ENCODE results near the gene CPO. TPM values are rescaled to one million over a fixed set of nuclear protein-coding genes. Genes with fewer than 3 reads are reported as not detected.
A peak's percentile ranks its signal among the peaks of the same experiment; 100 is the strongest.

The CPO gene
- total RNA-seq, 1 donor, result not detected

DNA sequence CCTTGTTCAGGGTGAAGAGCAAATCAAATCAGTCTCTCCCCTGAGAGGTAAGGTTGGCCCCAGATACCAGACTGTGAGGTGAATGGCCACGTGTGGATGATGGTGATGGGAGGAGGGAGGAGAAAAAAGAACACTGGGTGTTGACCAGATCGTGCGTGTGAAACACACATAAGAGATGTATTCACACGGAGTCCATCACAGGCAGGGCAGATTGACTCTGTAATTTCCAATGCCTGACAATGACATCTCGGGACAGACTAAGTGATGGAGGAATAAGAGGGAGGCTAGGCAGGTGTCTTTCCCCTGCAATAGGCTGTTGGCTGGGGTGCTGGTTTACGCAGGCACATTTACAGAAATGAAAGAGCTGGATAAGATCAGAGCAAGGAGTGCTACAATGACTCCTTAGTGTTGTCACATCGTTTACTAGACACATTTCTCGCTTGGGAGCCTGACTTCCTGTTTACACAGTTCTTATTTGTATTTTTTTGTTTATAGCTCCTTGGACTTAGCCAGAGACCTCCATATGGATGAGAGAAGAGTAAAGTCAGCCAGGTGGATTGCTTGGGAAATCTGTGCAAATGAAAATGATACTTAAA lies 43.1 kb downstream of the CPO start:
- H3K4me1 ChIP-seq (ENCODE audit: insufficient read depth, low read length), result peaks cover 7% of the 10 kb centered on the region
- H3K27ac ChIP-seq (ENCODE audit: low read depth, low read length), result no peak overlapping the region
- DNase-seq (ENCODE audit: insufficient read length, low spot score, missing footprints), result no peak
- H3K36me3 ChIP-seq (ENCODE audit: insufficient read depth, low read length), result no peaks in the 10 kb centered on the region
- no peaks in the 10 kb centered on the region for H4K20me1 ChIP-seq (ENCODE audit: insufficient read depth, low read length)
- no peak overlapping the region for H3K4me3 ChIP-seq (ENCODE audit: insufficient read depth, low read length)
- peak overlapping the region; percentile 66 for H3K4me2 ChIP-seq (ENCODE audit: insufficient read depth, low read length)
- TF ChIP-seq, protein P1, sequence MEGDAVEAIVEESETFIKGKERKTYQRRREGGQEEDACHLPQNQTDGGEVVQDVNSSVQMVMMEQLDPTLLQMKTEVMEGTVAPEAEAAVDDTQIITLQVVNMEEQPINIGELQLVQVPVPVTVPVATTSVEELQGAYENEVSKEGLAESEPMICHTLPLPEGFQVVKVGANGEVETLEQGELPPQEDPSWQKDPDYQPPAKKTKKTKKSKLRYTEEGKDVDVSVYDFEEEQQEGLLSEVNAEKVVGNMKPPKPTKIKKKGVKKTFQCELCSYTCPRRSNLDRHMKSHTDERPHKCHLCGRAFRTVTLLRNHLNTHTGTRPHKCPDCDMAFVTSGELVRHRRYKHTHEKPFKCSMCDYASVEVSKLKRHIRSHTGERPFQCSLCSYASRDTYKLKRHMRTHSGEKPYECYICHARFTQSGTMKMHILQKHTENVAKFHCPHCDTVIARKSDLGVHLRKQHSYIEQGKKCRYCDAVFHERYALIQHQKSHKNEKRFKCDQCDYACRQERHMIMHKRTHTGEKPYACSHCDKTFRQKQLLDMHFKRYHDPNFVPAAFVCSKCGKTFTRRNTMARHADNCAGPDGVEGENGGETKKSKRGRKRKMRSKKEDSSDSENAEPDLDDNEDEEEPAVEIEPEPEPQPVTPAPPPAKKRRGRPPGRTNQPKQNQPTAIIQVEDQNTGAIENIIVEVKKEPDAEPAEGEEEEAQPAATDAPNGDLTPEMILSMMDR (IDR thresholded peaks at IDR 0.05; ENCODE audit: extremely low read depth, low read depth, low read length), result no peak
- H2AFZ ChIP-seq (ENCODE audit: low read length), result peak overlapping the region; percentile 39
- H3K9me3 ChIP-seq (ENCODE audit: low read depth, low read length), result no peaks in the 10 kb centered on the region
- H3K79me2 ChIP-seq (ENCODE audit: insufficient read depth, low read length), result no peaks in the 10 kb centered on the region
- no peaks in the 10 kb centered on the region for H3K27me3 ChIP-seq (ENCODE audit: insufficient read depth, low read length)

DNA sequence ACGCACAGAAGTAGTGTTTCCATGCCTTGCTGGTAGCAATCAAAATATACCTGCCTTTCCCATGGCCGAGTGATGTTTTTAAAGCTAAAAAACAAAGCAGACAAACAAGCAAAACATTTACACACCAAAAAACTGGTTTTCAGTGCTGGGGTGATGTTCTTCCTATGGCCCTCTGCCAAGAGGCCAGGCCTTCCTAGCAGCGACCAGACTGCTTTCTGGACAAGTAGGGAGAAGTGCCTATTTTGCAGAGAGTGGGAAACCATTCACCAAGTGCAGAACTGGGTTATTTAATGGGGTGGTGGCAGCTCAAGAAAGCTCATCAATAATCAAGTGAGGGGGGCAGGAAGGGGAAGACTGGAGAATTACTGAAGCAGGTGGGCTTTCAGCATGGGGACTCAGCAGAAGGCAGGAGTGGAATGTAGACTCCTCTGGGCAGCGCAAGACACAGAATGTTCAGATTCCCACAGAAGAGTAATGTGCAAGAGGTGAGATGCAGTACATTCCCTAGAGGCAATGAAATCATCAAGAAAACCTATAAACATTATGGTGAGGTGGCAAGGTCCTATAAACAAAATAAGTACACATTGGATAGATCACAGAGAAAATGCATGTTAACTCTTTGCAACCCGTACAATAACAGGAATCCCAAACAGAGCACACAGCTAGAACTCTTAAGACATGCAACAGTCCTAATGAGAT lies 44.0 kb downstream of the CPO start:
- Histone ChIP-seq H3K36me3 (ENCODE audit: insufficient read depth, low read length) (no peaks in the 10 kb centered on the region), H4K20me1 (ENCODE audit: insufficient read depth, low read length) (no peaks in the 10 kb centered on the region), H3K27ac (ENCODE audit: low read depth, low read length) (no peak overlapping the region), H3K9me3 (ENCODE audit: low read depth, low read length) (no peaks in the 10 kb centered on the region), H2AFZ (ENCODE audit: low read length) (no peak overlapping the region), H3K4me1 (ENCODE audit: insufficient read depth, low read length) (peaks cover 7% of the 10 kb centered on the region), H3K4me3 (ENCODE audit: insufficient read depth, low read length) (no peak overlapping the region), H3K79me2 (ENCODE audit: insufficient read depth, low read length) (no peaks in the 10 kb centered on the region), H3K4me2 (ENCODE audit: insufficient read depth, low read length) (no peak overlapping the region), H3K27me3 (ENCODE audit: insufficient read depth, low read length) (no peaks in the 10 kb centered on the region)
- TF ChIP-seq, protein P1 (IDR thresholded peaks at IDR 0.05; ENCODE audit: extremely low read depth, low read depth, low read length), result no peak
- no peak for DNase-seq (ENCODE audit: insufficient read length, low spot score, missing footprints)

DNA sequence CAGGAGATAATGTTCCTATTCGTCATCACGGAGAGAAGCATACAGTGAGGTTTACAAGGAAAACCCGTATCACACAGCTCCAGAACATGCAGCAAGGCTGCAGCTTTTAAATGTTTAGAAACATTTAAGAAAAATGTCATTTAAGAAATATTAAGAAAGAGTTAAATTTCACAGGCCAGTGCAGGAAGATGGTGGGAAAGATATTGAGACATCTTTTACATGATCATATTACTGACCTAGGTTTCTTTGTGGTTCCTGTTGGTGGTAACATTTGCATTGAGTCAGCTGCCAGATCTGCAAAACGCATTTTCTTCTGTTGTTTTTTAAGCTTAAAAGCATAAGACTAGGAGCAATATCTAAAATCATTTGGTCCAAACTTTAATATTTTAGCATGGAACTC lies 44.9 kb downstream of the CPO start:
- no peaks in the 10 kb centered on the region for H3K36me3 ChIP-seq (ENCODE audit: insufficient read depth, low read length)
- no peaks in the 10 kb centered on the region for H4K20me1 ChIP-seq (ENCODE audit: insufficient read depth, low read length)
- H3K4me2 ChIP-seq (ENCODE audit: insufficient read depth, low read length), result no peak overlapping the region
- no peak for DNase-seq (ENCODE audit: insufficient read length, low spot score, missing footprints)
- no peak overlapping the region for H2AFZ ChIP-seq (ENCODE audit: low read length)
- H3K4me3 ChIP-seq (ENCODE audit: insufficient read depth, low read length), result no peak overlapping the region
- H3K27me3 ChIP-seq (ENCODE audit: insufficient read depth, low read length), result no peaks in the 10 kb centered on the region
- H3K27ac ChIP-seq (ENCODE audit: low read depth, low read length), result no peak overlapping the region
- TF ChIP-seq, protein P1 (IDR thresholded peaks at IDR 0.05; ENCODE audit: extremely low read depth, low read depth, low read length), result no peak
- H3K9me3 ChIP-seq (ENCODE audit: low read depth, low read length), result no peaks in the 10 kb centered on the region
- peaks cover 7% of the 10 kb centered on the region for H3K4me1 ChIP-seq (ENCODE audit: insufficient read depth, low read length)
- H3K79me2 ChIP-seq (ENCODE audit: insufficient read depth, low read length), result no peaks in the 10 kb centered on the region

DNA sequence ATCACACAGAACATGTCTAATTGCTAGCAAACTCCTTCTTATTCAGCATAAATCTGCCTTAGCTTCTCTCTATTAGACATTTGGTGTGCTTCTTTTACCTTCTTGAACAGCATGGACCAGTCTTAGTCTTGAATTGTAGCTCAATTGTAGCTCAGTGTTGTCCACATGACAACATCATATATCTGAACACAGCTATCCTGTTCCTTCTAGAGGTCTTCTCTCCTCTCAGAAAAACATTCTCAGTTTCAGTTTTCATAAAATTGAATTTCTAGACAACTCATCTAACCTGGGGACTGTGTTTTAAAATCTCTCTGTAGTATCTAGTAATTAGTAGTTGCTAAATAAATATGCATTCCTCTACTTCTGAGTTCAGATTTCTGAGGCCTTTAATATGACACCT lies 47.6 kb downstream of the CPO start:
- H3K4me2 ChIP-seq (ENCODE audit: insufficient read depth, low read length), result no peak overlapping the region
- H3K27me3 ChIP-seq (ENCODE audit: insufficient read depth, low read length), result no peaks in the 10 kb centered on the region
- no peaks in the 10 kb centered on the region for H3K79me2 ChIP-seq (ENCODE audit: insufficient read depth, low read length)
- TF ChIP-seq, protein P1 (IDR thresholded peaks at IDR 0.05; ENCODE audit: extremely low read depth, low read depth, low read length), result no peak
- H2AFZ ChIP-seq (ENCODE audit: low read length), result peak overlapping the region; percentile 34
- H3K36me3 ChIP-seq (ENCODE audit: insufficient read depth, low read length), result no peaks in the 10 kb centered on the region
- H3K4me3 ChIP-seq (ENCODE audit: insufficient read depth, low read length), result no peak overlapping the region
- no peak overlapping the region for H3K27ac ChIP-seq (ENCODE audit: low read depth, low read length)
- H3K4me1 ChIP-seq (ENCODE audit: insufficient read depth, low read length), result peaks cover 5% of the 10 kb centered on the region
- H3K9me3 ChIP-seq (ENCODE audit: low read depth, low read length), result no peaks in the 10 kb centered on the region
- H4K20me1 ChIP-seq (ENCODE audit: insufficient read depth, low read length), result no peaks in the 10 kb centered on the region
- DNase-seq (ENCODE audit: insufficient read length, low spot score, missing footprints), result no peak
